Caco-2 (cell line): Measurements from ENCODE around the gene USP38. TPM values are rescaled to one million over a fixed set of nuclear protein-coding genes. Genes with fewer than 3 reads are reported as not detected.

Source experiments
- BruUV-seq: library from RNA; stranded (reverse); fragments of 400-500 nt; replicated peaks from 2 replicates; lab custom pipeline; 2021; lab: Mats Ljungman, UMichigan
- CTCF ChIA-PET: fragments of 300-600 bp; sonication (Branson Sonifier 250); formaldehyde crosslinking; loops from one replicate; lab custom pipeline; 2022; ENCODE audit warnings: antibody characterized with exemption; lab: Charles Lee
- POLR2A ChIA-PET: fragments of 300-600 bp; sonication (Branson Sonifier 250); formaldehyde crosslinking; loops from one replicate; lab custom pipeline; 2022; ENCODE audit warnings: antibody characterized with exemption; lab: Charles Lee
- DNase-seq, 2 experiments: peaks; one replicate each; pipeline versions ENCODE4 v3.0.0 to v3.0.0-alpha.2; 2020 to 2022
- H3K27me3 ChIP-seq: replicated peaks from 2 replicates; pipeline ENCODE4 v1.6.0; 2011; ENCODE audit warnings: low read length; ENCODE audit not compliant: control insufficient read depth, insufficient read depth
- H3K36me3 ChIP-seq: 2 replicates; pipeline ENCODE4 v1.5.1; 2011; ENCODE audit warnings: low read length; ENCODE audit not compliant: control insufficient read depth, insufficient read depth
- H3K4me1 ChIP-seq: fragments of 250-450 bp; sonication (Bioruptor Pico); 2 replicates; pipeline ENCODE4 v1.5.1; 2020; ENCODE audit warnings: mild to moderate bottlenecking
- H3K4me3 ChIP-seq: 2 replicates; pipeline ENCODE4 v1.5.1; 2011; ENCODE audit warnings: low read depth, mild to moderate bottlenecking, control low read depth, low read length
- H3K9me3 ChIP-seq: fragments of 250-450 bp; sonication (Bioruptor Pico); 2 replicates; pipeline ENCODE4 v1.5.1; 2020; ENCODE audit warnings: mild to moderate bottlenecking, moderate library complexity
- H3K27ac Mint-ChIP-seq: one replicate; pipeline ENCODE4 v1.8.0; 2022; ENCODE audit warnings: mixed read lengths; ENCODE audit not compliant: unreplicated experiment
- H3K27me3 Mint-ChIP-seq: one replicate; pipeline ENCODE4 v1.8.0; 2022; ENCODE audit warnings: mixed read lengths; ENCODE audit not compliant: insufficient read depth, unreplicated experiment
- H3K36me3 Mint-ChIP-seq: one replicate; pipeline ENCODE4 v1.8.0; 2022; ENCODE audit warnings: mild to moderate bottlenecking, mixed read lengths; ENCODE audit not compliant: insufficient read depth, unreplicated experiment
- H3K4me1 Mint-ChIP-seq: one replicate; pipeline ENCODE4 v1.8.0; 2022; ENCODE audit warnings: low read depth, mixed read lengths; ENCODE audit not compliant: unreplicated experiment
- H3K4me3 Mint-ChIP-seq: one replicate; pipeline ENCODE4 v1.8.0; 2022; ENCODE audit warnings: mild to moderate bottlenecking, moderate library complexity, mixed read lengths; ENCODE audit not compliant: unreplicated experiment
- H3K9me3 Mint-ChIP-seq: one replicate; pipeline ENCODE4 v1.8.0; 2022; ENCODE audit warnings: mixed read lengths; ENCODE audit not compliant: unreplicated experiment
- intact Hi-C: fragments of 100-400 bp; cut with micrococcal nuclease; formaldehyde crosslinking; loops from one replicate; pipeline ENCODE4 v1.10.0; 2022; ENCODE audit not compliant: unreplicated experiment
- total RNA-seq: library from RNA; stranded (reverse); gene quantifications from 2 replicates; pipeline ENCODE4 v1.2.3, GENCODE V29; 2022
- TF ChIP-seq, protein P1 (sequence below), 2 experiments: fragments of 200-600 bp in 1 of 2; IDR thresholded peaks; 1 replicate in 1 of 2; 2 replicates in 1 of 2; pipeline versions ENCODE4 v1.5.1 to v1.8.0; 2011 to 2022; ENCODE audit warnings: antibody characterized with exemption in 1 of 2, control low read depth in 1 of 2, inconsistent platforms in 1 of 2, low read depth in 1 of 2, low read length in 1 of 2, mild to moderate bottlenecking in 1 of 2, moderate library complexity in 1 of 2; ENCODE audit not compliant: insufficient read depth in 1 of 2, severe bottlenecking in 1 of 2, unreplicated experiment in 1 of 2

The USP38 gene
- total RNA-seq, 1 experiment from 2014 or later, result 19.8 TPM

DNA sequence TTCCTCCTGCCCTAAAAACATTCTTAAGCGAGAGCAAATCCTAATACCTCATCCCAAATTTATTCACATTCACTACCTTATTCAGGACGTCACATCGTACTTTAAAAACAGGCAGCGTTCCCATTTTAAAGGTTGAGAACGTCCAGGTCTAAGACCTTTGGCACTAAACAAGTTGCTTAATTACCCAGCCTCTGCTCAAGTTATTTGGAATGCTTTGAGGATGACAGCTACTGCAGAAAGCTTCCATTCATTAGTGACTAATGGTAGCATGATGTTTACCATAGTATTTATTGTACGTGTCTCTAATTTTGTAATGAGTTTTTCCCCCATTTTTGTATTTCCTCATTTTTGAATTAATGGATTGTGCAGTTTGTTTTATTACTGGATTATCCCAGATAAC, 1.5 kb downstream of the USP38 start:
- H3K27me3 Mint-ChIP-seq, result no peaks in the 10 kb centered on the region
- DNase-seq, result no peak
- no TSS peak for BruUV-seq
- H3K27me3 ChIP-seq, result no peaks in the 10 kb centered on the region
- TF ChIP-seq, protein P1, sequence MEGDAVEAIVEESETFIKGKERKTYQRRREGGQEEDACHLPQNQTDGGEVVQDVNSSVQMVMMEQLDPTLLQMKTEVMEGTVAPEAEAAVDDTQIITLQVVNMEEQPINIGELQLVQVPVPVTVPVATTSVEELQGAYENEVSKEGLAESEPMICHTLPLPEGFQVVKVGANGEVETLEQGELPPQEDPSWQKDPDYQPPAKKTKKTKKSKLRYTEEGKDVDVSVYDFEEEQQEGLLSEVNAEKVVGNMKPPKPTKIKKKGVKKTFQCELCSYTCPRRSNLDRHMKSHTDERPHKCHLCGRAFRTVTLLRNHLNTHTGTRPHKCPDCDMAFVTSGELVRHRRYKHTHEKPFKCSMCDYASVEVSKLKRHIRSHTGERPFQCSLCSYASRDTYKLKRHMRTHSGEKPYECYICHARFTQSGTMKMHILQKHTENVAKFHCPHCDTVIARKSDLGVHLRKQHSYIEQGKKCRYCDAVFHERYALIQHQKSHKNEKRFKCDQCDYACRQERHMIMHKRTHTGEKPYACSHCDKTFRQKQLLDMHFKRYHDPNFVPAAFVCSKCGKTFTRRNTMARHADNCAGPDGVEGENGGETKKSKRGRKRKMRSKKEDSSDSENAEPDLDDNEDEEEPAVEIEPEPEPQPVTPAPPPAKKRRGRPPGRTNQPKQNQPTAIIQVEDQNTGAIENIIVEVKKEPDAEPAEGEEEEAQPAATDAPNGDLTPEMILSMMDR (IDR thresholded peaks at IDR 0.05; ENCODE audit: insufficient read depth in 1 of 2, low read depth in 1 of 2, low read length in 1 of 2, severe bottlenecking in 1 of 2, unreplicated experiment in 1 of 2), result no peak
- no peaks in the 10 kb centered on the region for H3K9me3 ChIP-seq
- H3K4me3 Mint-ChIP-seq, result peak overlapping the region; percentile 89
- CTCF ChIA-PET, result no interaction called here
- intact Hi-C loops, result no loop called here
- peaks cover 13% of the 10 kb centered on the region; the same call in 1 of the 2 replicates for H3K4me1 ChIP-seq
- H3K4me3 ChIP-seq, result peak overlapping the region; percentile 96
- peaks cover 55% of the 10 kb centered on the region for H3K36me3 Mint-ChIP-seq
- H3K4me1 Mint-ChIP-seq, result peaks cover 33% of the 10 kb centered on the region
- no peaks in the 10 kb centered on the region for H3K36me3 ChIP-seq
- POLR2A ChIA-PET, result no interaction called here
- H3K9me3 Mint-ChIP-seq, result no peaks in the 10 kb centered on the region
- peak overlapping the region; percentile 95 for H3K27ac Mint-ChIP-seq

DNA sequence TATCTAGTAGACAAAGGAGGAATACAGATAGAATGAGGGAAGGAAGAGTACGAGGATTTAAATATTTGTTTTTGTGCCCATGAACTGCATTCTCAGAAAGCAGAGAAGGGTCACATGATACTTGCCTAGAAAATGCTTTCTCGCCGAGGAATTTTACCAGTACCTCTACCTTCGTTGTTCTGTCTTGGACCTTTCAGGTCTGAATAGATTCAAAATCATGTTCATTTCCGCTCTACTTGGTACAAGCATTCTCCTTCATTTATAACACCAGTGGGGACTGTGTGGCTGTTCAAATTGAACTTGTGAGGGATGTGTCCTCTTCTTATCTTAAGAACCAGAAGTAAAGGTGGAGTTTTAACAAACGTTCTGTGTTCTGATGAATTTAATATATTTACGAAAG, 1.9 kb downstream of the USP38 start:
- H3K4me1 Mint-ChIP-seq, result peaks cover 33% of the 10 kb centered on the region
- peak overlapping the region; percentile 95 for H3K27ac Mint-ChIP-seq
- no peaks in the 10 kb centered on the region for H3K9me3 Mint-ChIP-seq
- Histone ChIP-seq H3K4me3 (peak overlapping the region; percentile 96), H3K9me3 (no peaks in the 10 kb centered on the region), H3K4me1 (peaks cover 13% of the 10 kb centered on the region; the same call in 1 of the 2 replicates), H3K36me3 (no peaks in the 10 kb centered on the region), H3K27me3 (no peaks in the 10 kb centered on the region)
- ChIA-PET CTCF (no interaction called here), POLR2A (no interaction called here)
- peak overlapping the region; percentile 89 for H3K4me3 Mint-ChIP-seq
- TF ChIP-seq, protein P1 (IDR thresholded peaks at IDR 0.05; ENCODE audit: insufficient read depth in 1 of 2, low read depth in 1 of 2, low read length in 1 of 2, severe bottlenecking in 1 of 2, unreplicated experiment in 1 of 2), result no peak
- BruUV-seq, result no TSS peak
- no peaks in the 10 kb centered on the region for H3K27me3 Mint-ChIP-seq
- peaks cover 55% of the 10 kb centered on the region for H3K36me3 Mint-ChIP-seq
- intact Hi-C loops, result no loop called here
- DNase-seq, result no peak

DNA sequence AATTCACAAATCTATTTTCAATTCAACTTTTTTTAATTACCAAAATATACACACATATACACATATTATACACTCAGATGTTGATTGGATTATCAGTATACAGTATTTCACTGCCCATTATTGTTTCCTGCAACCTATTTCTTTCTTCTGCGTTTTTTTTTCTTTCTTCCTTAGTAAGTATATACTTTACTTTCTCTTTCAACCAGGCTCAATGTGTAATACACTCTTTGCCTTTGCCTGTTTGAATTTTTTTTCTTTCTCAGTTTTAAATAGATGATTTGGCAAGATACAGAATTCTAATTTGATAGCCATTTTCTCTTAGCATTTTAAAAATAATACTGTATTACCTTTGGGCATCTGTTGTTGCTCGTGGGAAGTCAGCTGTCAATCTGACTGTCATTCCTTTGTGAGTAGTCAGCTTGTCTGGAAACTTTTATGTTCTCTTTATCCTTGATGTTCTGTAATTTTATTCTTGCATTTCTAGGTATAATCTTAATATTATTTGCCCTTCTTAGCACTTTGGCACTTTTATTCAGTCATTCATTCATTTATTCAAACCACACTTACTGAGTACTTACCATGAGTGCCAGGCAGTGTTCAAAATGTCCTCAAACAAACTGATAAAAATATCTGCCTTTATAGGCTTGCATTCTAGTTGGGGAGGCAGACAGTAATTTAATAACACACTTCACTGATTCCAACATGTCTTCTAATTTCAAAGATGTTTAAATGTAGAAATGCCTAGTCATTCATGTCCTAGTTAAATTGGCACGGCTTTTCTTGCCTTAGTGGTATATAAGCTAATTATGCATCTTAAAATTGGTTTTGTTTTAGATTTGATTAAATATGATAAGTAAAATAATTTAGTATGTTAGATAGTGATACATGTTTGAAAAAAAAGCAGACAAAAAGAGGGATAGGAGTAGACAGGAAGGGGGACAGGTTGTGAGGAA, 3.7 kb downstream of the USP38 start:
- no peaks in the 10 kb centered on the region for H3K27me3 Mint-ChIP-seq
- Histone ChIP-seq H3K4me3 (no peak overlapping the region), H3K9me3 (no peaks in the 10 kb centered on the region), H3K36me3 (no peaks in the 10 kb centered on the region), H3K27me3 (no peaks in the 10 kb centered on the region), H3K4me1 (peaks cover 11% of the 10 kb centered on the region; the same call in 1 of the 2 replicates)
- H3K9me3 Mint-ChIP-seq, result no peaks in the 10 kb centered on the region
- DNase-seq, result no peak
- ChIA-PET CTCF (no interaction called here), POLR2A (no interaction called here)
- intact Hi-C loops, result no loop called here
- peak overlapping the region; percentile 89 for H3K4me3 Mint-ChIP-seq
- H3K4me1 Mint-ChIP-seq, result peaks cover 31% of the 10 kb centered on the region
- TF ChIP-seq, protein P1 (IDR thresholded peaks at IDR 0.05; ENCODE audit: insufficient read depth in 1 of 2, low read depth in 1 of 2, low read length in 1 of 2, severe bottlenecking in 1 of 2, unreplicated experiment in 1 of 2), result no peak
- peaks cover 69% of the 10 kb centered on the region for H3K36me3 Mint-ChIP-seq
- H3K27ac Mint-ChIP-seq, result no peak overlapping the region
- BruUV-seq, result no TSS peak
